GM04503 (cell line): ENCODE results near the gene AGK.

ENCODE experiments used
- DNase-seq: peaks from one replicate; pipeline ENCODE4 v3.0.0-alpha.2; 2012; ENCODE audit warnings: low read depth

AGK gene

DNA sequence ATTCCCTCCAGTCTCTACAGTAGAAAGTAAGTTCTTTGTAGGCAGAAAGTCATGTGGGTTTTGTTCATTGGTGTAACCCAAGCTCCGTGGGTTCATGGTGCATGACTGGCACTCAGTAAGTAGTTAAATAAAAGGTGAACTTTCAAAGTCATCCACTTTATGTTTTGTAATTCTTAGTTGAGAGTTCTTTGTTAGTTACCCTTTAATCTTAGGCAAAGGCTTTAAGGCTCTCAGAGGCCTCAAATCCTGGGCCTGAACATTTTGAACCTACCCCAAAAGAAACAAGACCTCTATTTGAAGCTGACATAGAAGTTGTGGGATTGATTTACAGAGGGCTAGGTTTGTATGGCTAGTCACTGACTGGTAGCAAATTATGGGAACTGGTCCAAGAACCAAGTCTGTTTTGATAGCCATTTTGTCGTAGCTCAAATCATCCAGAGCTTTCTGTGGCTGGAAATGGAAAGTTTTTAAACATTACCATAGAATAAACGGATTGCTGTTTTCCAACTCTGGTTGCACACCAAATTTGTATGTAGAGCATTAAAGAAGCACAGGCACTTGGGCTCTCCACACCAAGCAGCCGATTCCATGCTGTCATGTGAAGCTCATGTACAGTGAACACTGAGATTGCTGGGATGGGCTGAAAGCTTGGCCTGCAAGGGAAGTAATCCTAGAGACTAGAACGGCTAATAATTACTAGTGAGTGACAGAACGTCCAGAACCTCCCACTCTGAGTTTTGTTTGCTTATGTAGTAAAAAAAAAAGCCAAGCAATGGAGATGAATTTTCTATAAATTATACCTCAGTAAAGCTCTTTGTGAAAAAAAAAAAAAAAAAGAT is 97.3 kb downstream of the AGK start:
- DNase-seq, result no peak

DNA sequence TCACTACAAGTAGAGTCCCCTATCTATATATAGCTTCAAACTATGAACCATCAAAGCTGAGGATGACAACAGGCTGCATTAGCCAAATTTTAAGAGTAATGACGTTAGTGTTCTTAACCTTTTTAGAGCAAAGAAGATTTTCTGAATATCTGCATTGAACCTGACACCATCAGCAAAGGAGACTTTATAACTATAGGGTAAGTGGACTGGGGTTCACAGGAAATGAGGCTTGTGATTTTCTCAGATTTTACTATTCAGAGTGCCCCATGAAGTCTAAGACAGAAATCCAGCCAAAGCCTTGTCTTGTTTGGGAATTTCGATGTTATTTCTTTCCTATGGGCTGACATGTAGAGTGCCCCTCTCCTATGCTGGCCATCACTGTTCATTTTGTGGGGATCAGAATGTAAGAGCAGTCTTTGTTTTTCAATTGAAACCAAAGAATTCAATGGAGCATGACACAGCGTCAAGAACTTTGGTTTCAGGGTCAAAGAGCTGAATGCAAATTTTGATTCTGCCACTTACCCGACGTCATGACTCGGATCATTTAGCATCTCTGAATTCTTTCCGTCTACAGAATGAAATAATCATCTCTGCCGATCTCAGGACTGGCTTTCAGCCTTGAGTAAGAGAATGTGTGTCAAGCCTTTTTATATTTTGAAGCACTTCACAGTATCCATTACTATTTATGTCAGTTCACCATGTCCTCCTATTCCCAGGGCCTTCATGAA is 98.1 kb downstream of the AGK start:
- no peak for DNase-seq

DNA sequence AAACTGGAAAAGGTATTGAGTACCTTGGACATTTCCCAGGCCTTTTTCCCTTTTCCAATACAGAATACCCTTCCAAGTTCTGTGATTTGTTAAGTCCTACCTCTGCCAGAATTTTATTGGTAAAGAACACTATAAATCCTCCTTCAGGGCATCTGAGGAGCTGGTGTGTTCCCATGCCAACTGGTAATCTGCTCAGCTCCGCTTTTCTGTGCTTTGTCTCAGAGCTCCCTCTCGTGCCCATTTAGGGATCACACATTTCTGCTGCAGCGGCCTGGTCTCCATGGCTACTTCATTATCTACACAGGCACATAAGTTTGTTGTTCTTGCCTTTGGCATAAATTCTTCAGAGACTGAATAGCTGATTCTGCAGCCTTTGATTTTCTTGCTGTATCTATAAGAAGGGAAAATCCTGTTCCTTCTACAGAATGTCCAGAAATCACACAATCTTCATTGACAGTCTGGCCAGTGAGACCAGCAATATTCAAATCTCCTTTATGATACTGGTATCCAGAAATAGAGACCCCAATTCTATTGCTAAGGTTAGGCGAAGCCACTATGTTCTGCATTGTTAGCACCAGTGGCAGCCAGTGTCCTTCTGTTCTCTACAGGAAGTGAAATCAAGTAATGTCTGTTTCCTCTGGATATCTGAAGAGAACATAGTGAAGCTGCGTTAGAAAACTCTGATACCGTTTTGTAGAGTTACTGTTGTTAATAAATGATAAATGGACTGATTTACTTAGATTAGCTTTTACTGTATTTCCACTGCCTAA is 98.8 kb downstream of the AGK start:
- peak; percentile 63 for DNase-seq

DNA sequence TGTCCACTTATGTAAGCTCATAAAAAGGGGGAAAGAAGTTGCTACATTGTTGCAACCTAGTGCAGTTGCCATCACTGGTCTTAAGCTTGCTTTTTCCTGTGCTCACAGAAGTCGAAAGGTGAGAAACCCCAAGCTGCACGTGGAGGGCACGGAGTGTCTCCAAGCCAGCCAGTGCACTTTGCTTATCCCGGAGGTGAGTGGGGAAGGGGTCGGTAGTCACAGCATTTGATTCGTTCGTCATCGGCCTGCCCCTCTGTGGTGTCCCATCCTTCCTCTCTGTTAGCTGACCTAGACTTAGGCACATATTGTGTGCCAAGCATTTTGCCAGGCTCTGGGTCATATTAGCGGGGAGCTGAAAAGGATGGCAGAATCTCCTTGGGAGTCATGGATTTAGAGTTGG is 100.2 kb downstream of the AGK start:
- DNase-seq, result no peak

DNA sequence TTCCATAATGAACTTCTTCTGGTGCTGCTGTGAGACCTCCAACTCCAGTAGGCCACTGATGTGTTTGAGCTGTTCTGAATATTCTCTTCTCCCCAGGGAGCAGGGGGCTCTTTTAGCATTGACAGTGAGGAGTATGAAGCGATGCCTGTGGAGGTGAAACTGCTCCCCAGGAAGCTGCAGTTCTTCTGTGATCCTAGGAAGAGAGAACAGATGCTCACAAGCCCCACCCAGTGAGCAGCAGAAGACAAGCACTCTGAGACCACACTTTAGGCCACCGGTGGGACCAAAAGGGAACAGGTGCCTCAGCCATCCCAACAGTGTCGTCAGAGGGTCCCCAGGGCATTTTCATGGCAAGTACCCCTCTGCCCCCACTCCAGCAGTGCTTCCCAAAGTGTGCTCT is 101.5 kb downstream of the AGK start:
- DNase-seq, result no peak

DNA sequence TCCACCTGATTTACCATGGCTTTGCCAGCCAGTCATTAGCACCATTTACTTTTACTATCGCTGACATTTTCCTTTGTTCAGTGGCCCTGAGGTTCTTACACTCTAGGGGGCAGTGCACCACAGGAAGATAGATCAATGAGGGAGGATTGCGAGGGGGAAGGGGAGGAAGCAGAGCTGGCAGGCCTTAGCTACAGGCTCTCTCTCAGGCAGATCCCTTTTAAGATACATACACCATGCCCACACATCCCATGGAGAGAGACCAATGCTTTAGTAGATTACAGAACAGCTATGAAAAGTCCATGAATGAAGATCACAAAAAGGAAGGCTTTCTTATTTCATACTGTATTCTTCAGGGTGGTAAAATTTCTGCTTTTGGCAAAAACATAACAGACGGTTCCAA is 103.3 kb downstream of the AGK start:
- DNase-seq, result peak; percentile 13

DNA sequence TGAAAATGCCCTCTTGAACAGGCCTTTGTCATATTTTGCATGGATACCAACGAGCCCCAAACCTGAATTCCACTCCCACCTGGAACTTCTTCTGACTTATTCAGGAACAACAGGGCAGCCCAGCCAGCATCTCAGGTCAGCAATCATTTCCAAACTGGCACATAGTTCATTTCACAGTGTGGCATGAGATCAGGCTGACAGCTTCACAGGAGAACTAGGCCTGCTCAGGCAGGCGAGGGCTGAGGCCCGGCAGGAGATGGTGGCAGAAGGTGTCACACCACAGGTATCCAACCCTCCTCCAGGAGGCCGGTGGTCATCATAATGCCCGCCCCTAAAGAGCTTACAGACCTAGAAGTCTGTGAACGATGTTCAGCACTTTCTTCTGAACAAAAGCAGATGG is 108.3 kb downstream of the AGK start:
- DNase-seq, result no peak

DNA sequence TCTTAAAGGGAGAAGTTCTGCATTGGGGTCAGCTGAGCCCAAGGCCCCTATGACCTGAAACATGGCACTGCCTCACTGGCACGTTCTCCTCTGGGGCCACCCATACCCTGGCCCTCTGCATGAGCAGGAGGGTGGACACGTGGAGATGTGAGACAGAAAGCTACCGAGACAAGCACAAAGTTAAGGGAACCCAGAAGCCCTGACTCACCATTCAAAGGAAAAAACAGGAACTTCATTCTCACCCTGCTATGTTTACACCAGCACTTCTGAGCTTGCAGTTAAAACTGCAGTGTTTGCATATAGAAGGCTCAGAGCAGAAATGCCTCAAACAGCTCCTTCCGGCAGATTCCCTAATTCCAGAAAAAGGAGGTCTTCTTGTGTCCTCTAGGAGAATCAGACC is 109.0 kb downstream of the AGK start:
- DNase-seq, result no peak

DNA sequence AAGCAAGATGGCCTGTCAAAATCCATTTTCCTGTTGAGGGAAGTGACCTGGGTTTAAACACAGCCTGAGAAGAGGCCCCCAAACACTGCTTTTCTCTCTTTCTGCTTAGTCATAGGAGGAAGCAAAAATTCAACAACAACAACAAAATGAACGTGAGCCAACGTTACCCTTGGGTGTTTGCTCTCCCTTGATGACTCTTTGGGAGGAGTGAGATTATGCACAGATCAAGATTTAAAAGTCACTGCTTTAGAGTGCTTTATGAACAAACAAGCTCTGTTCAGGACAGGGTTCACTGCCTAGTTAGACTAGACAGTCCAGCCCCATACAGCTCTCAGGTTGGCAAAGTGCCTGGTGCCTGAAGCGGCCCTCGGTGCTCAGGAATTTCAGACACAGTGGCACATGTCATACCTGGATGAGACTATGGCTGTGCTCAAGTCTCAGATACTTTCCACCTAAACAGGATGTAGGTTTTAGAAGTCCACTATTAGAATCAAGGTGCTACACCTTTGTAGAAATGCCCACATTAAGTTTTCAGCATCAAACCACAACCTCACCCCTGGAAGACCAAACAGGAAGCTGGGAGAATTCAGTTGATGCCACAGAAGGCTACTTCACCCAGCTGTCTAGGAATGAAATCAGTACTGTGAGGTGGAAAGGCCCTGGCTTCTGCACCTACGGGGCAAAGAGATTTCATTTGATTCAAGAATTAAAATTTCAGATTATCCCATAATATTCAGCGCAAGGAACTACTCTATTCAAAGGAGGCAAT is 112.1 kb downstream of the AGK start:
- no peak for DNase-seq

DNA sequence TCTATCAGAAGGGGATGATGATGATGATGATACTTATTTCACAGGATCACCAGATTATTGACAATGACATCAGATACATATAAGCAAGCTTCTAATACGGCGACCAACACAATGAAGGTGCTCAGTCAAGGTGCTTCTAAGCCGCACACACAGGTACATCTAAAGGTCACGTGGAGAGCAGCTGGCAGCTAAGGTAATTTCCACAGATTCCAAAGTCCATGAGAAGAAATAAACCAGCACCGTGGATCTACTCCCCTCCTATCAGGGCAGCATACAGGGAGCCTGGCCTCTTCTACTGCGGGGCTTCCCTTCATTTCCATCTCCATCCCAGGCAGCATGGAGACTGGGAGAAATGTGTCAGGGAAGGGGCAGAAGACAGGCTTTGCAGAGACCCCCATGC is 113.2 kb downstream of the AGK start:
- DNase-seq, result no peak

DNA sequence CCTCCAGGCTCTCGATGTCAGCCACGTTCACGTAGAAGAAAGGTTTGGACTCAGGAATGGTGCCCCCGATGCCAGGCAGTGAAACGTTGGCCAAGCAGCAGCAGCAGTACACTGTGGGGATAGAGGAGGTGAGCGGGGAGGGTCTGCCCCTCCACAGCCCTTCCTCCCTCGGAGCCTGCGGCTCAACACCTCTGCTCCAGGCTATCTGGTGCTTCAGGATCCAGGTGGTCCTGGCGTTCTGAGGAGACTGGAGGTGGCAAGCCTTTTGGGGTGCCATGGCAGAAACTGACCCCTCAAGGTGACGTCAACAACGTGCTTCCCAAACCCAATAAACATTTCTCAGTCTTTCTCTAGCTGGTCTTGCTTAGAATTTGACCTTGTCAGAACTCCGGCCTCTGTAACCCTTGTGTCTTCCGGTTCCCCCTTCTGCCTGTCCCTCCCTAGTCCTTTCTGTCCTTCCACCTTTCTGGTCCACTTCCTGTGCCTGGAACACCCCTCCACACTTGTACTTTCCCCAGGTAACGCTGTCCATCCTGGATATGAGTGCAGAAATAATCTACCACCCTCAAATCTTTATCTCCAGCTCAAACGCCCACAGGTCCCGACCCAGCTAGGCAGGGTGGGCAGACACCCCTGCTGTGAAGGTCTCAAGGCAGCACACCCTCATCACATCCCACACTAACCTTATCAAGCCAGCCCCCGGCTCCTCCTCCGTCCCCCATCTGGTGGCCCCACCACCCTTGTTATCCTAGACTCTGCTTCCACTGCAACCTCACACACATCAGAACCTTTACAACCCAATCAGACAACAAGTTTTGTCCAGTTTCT is 114.2 kb downstream of the AGK start:
- DNase-seq, result no peak

DNA sequence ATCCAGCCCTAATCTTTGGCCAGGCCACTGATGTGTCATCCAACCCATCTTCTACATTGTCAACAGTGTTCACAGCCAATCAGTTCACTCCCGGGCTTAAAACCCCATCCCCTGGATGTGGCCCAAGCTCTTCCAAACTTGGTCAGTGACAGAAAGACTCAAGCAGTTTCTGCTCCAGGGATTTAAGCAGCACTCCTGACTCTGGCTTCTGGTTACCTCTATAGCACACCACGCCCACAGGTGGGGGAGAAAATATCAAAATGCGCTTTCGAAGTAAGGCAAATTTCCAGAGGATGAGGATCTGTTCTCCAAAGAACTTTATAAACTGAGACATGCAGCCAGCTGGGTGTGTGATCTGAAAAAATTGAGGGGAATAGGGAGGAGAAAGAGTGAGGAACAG is 114.9 kb downstream of the AGK start:
- no peak for DNase-seq

DNA sequence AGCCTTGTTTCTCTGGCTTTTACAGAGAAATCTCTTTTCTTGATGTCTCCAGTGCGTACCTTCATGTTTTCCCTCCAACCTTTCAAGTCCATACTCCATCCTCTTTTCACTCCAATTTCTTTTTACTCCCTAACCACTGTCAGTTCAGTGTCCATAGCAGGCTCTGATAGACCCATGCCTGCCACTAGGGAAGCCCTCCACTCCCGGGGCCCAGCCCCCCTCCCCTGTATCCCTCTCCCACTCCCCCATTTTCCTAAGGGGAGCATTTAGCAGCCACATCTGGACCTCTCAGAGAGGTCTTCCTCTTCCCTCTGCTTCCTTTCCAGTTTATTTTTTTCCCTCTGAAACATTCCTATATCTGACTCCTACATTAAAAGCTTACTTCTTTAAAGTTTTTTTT is 117.6 kb downstream of the AGK start:
- no peak for DNase-seq

DNA sequence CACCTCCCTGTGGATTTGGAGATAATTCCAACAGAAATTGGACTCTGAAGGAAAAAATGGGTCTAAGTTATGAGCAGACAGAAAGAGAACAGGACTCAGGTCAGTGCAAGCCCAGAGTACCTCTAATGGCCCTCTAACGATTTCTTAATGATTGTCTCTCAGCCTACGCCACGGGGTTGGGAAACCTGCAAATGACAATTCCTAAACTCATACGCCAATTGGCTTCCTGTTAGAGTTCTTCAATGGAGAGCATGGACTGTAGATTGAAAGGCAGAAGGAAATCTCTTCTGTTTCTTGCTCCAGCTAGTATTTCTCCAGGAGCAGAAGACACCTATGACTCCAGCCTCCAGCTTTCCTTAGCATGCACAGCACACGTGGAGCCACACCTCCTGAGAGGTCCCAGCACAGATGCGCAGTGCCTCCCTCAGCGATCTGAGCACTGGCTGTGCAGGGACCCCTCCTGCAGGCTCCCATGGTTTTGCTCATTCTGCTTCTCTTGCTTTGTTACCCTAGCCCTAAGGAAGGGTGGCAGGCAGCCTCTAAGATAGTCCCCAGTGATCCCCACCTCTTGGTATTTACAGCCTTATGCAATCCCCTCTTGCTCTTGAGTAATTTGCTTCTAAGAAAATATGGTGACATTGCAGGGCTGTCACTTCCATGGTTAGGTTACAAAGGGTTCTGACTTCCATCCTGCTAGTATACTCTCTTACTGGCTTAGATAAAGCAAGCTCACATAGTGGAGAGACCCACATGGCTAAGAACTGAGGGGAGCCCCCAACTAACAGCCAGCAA is 120.7 kb downstream of the AGK start:
- DNase-seq, result no peak

DNA sequence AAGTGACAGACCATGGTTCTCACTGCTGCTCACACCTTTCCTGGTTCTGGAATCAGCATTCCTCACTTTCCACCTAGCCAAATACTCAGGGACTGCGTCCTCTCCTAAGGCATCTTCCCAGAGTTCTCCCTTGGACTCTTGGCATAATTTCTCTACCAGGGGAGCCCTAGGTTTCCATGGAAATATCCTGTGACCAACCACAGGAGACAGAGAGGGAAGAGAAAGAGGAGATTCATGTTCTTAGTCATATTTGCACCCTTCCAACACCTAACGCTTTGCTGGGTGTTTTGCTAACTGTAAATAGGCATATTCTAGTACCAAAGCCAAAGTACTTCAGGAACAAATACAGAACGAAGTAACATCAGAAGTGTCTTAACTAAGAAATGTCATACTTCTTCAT is 122.1 kb downstream of the AGK start:
- DNase-seq, result no peak

DNA sequence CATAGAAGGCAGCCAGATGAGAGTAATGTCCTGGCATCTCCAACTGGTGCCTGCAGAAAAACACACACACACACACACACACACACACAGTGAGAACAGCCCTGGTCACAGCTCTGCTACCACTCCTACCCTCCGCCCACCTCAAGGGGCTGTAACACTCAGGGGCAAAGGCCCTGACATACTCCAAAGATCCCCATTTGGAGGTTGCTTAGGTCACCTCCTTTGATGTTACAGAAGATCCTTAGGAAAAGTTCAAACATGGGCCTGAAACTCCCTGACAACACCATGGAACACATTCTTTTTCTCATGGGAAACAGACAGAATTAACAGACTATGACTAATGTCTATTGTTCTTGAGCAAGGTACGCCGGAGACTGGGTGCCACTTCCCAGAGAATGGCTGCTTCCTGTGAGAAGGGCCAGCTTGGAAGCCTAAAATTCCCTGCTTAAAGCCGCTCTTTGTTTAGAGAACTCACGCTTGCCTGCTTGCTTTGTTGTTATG is 123.0 kb downstream of the AGK start:
- DNase-seq, result no peak

DNA sequence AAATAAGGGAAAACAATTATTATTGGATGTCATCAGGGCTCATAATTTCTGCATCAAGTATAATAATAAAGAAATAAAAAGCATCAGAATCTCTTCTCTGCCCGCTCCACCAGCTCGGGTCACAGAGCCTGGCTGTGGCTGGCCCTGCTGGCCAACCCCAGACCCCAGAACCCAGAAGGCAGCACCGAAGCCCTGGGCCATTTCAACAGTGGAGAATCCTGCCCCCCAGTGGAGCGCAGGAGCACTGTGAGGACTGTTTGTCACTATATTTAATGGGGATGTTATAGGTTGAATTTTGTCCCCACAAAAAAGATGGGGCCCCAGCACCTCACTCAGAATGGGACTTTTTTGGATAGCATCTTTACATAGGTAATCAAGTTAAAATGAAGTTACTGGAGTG is 123.5 kb downstream of the AGK start:
- DNase-seq, result no peak

DNA sequence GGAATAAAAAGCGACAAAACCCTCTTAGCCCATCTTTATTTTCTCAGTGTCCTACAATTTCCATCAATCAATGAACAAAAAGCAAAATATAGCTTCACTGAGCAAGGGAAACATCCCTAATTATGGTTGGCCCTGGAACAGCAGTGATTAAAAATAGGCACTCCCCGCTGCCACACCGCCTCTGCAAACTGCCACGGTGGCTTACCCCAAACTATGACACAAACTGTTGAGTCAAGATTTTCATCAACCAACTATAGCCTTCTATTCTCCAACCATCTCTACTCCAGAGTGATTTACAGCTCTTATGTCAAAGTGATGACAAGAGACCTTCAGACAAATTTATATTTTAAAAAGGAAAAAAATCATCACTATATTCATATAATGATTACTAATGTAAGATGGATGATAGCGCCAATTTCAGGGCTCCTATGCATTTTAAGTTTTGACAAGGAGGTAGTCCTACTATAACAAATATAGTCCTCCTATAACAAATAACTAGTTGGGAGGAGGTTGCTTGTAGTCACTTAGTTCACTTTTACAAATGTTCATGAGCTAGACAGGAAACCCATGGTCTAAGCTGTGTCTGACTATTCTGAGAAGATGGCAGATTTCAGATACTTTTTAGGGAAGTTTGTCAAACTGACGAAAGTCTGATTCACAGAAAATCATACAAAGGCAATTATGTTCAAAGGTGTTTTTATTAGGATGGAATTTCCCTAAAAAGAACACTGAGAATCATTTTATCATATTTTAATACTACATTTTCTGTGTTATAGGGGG is 124.4 kb downstream of the AGK start:
- DNase-seq, result no peak

DNA sequence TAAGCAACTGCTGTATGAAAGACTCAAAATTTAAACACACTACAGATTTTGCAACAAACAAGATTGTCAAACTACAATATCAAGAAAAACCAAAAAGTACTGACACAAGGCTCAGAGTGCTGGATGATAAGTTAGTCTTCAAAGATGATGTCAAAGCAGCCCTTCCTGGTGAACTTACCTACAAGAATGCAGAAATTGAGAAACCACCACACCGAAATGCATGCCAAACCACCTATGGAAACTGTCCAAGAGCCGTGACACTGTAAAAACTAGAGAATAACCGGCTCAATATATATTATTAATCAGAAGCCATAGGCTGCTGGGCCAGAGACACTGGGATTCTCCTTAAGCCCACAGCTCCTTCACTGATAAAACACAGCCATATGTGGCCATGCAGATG is 125.4 kb downstream of the AGK start:
- DNase-seq, result no peak
